Hypothalamus (tissue), 51 donors: ENCODE results near the gene EXOC6.

Experiments
- DNase-seq, 51 donors: peaks; one replicate each; lab custom pipeline; 2025; lab: John Stamatoyannopoulos, UW

EXOC6 gene

GRCh38 chr10:93062514-93063143 is 214.3 kb downstream of the EXOC6 start:
- peak in 1 of 51 donors; percentile 11 for DNase-seq

- no peak for DNase-seq
Observed at GRCh38 chr10:93063144-93063976, 215.0 kb downstream of the EXOC6 start.

GRCh38 chr10:93063977-93064660 is 215.8 kb downstream of the EXOC6 start:
- no peak for DNase-seq

- no peak for DNase-seq
Observed at GRCh38 chr10:93064874-93065660, 216.7 kb downstream of the EXOC6 start.

GRCh38 chr10:93065675-93066543 is 217.6 kb downstream of the EXOC6 start:
- DNase-seq = no peak

GRCh38 chr10:93066544-93066913 is 218.2 kb downstream of the EXOC6 start:
- no peak for DNase-seq

- DNase-seq = no peak
Observed at GRCh38 chr10:93067443-93068365, 219.4 kb downstream of the EXOC6 start.

GRCh38 chr10:93068411-93069244 is 220.3 kb downstream of the EXOC6 start:
- DNase-seq = peak in 2 of 51 donors; percentile 17 to 19

GRCh38 chr10:93069245-93069561 is 220.9 kb downstream of the EXOC6 start:
- no peak for DNase-seq

GRCh38 chr10:93070378-93071176 is 222.3 kb downstream of the EXOC6 start:
- DNase-seq = no peak

GRCh38 chr10:93071177-93071472 is 222.8 kb downstream of the EXOC6 start:
- DNase-seq = no peak

GRCh38 chr10:93071674-93072224 is 223.4 kb downstream of the EXOC6 start:
- no peak for DNase-seq

- no peak for DNase-seq
Observed at GRCh38 chr10:93072225-93072712, 223.9 kb downstream of the EXOC6 start.

GRCh38 chr10:93072713-93073538 is 224.6 kb downstream of the EXOC6 start:
- no peak for DNase-seq

- DNase-seq = no peak
Observed at GRCh38 chr10:93073539-93074146, 225.3 kb downstream of the EXOC6 start, which contains the start of gene CYP26A1. Gene CYP26A1 (plus strand): TSS chr10:93073893. CDS start chr10:93073935, 42 bp downstream.
